K562 (cell line): ENCODE data around the gene RXRA. TPM values are rescaled to one million over a fixed set of nuclear protein-coding genes. Genes with fewer than 3 reads are reported as not detected.

Experiments used
- ATAC-seq: fragments of 200-7000 bp; cut with Tn5 transposase; 3 replicates; pipeline ENCODE4 v1.9.1; 2020; ENCODE audit warnings: moderate library complexity
- BruUV-seq: library from RNA; stranded (reverse); fragments of 400-500 nt; replicated peaks from 2 replicates; lab custom pipeline; 2021; lab: Mats Ljungman, UMichigan
- CTCF ChIA-PET: fragments of 300-600 bp; formaldehyde crosslinking; extraction: SDS; loops from one replicate; lab custom pipeline; 2021; ENCODE audit warnings: low intra/inter-chr PET ratio; lab: Yijun Ruan, JAX
- POLR2A ChIA-PET: fragments of 300-600, 350-650 bp; sonication (Branson Sonifier 250); formaldehyde crosslinking; extraction: SDS; loops from one replicate; lab custom pipeline; 2021; ENCODE audit warnings: antibody characterized with exemption, inconsistent platforms; lab: Yijun Ruan, JAX
- DNase-seq, 4 experiments: peaks; one replicate each; pipeline versions ENCODE4 v3.0.0 to v3.0.0-alpha.2; 2011 to 2018; ENCODE audit warnings: low spot score in 3 of 4, mixed read lengths in 3 of 4; ENCODE audit errors: extremely low read depth in 1 of 4
- FAIRE-seq: peaks from 2 replicates; lab custom pipeline; 2011; peaks lifted over from hg19 to GRCh38; lab: Jason Lieb, UNC
- H2AFZ ChIP-seq: 2 replicates; pipeline ENCODE4 v1.6.0; 2011; ENCODE audit warnings: low read depth, low read length, control low read depth, inconsistent platforms
- H3K27ac ChIP-seq: fragments of 200-600 bp; 3 replicates; pipeline ENCODE4 v1.8.0; 2011; ENCODE audit warnings: low read depth, mild to moderate bottlenecking, control low read depth, inconsistent platforms, low read length, moderate library complexity, mixed read lengths; ENCODE audit errors: extremely low read depth
- H3K27me3 ChIP-seq, 2 experiments: fragments of 300-600 bp in 1 of 2; 2 replicates in 1 of 2; 3 replicates in 1 of 2; pipeline versions ENCODE4 v1.6.0 to v1.8.0; 2011; ENCODE audit warnings: inconsistent platforms in 2 of 2, low read length in 2 of 2, mild to moderate bottlenecking in 1 of 2, mixed read lengths in 1 of 2, moderate library complexity in 1 of 2; ENCODE audit not compliant: control insufficient read depth in 2 of 2, insufficient read depth in 2 of 2
- H3K36me3 ChIP-seq: fragments of 300-600 bp; 3 replicates; pipeline ENCODE4 v1.8.0; 2011; ENCODE audit warnings: mild to moderate bottlenecking, low read length, inconsistent platforms; ENCODE audit not compliant: control insufficient read depth, insufficient read depth
- H3K4me1 ChIP-seq, 2 experiments: fragments of 200-600 bp in 1 of 2; replicated peaks in 1 of 2; 2 replicates in 1 of 2; 3 replicates in 1 of 2; pipeline versions ENCODE4 v1.5.1 to v1.8.0; 2011; ENCODE audit warnings: inconsistent platforms in 2 of 2, low read length in 2 of 2, mild to moderate bottlenecking in 1 of 2, mixed read lengths in 1 of 2, moderate library complexity in 1 of 2; ENCODE audit not compliant: control insufficient read depth in 2 of 2, insufficient read depth in 2 of 2
- H3K4me2 ChIP-seq: 2 replicates; pipeline ENCODE4 v1.6.1; 2011; ENCODE audit warnings: low read length, control low read depth, inconsistent platforms, mixed read lengths; ENCODE audit not compliant: insufficient read depth
- H3K4me3 ChIP-seq: fragments of 200-600 bp; sonication (generic), shearing (Covaris generic); 2 replicates; pipeline ENCODE4 v1.5.1; 2016; ENCODE audit warnings: control low read depth, inconsistent platforms
- H3K79me2 ChIP-seq: fragments of 200-600 bp; 3 replicates; pipeline ENCODE4 v1.8.0; 2011; ENCODE audit warnings: low read length, inconsistent platforms; ENCODE audit not compliant: control insufficient read depth, insufficient read depth
- H3K9ac ChIP-seq, 2 experiments: 2 replicates each; pipeline versions ENCODE4 v1.6.0 to v1.6.1; 2011; ENCODE audit warnings: low read depth in 2 of 2, low read length in 2 of 2, control low read depth in 1 of 2, inconsistent platforms in 1 of 2, mild to moderate bottlenecking in 1 of 2, mixed read lengths in 1 of 2; ENCODE audit not compliant: insufficient read depth in 1 of 2
- H3K9me1 ChIP-seq: one replicate; pipeline ENCODE4 v1.6.0; 2011; ENCODE audit warnings: inconsistent platforms, mild to moderate bottlenecking, low read length, moderate library complexity; ENCODE audit not compliant: control insufficient read depth, insufficient read depth
- H3K9me3 ChIP-seq: replicated peaks from 2 replicates; pipeline ENCODE4 v1.5.1; 2011; ENCODE audit warnings: low read depth, low read length, inconsistent platforms; ENCODE audit not compliant: control insufficient read depth, insufficient read depth
- H4K20me1 ChIP-seq: replicated peaks from 2 replicates; pipeline ENCODE4 v1.6.1; 2011; ENCODE audit warnings: low read length, inconsistent platforms, mixed read lengths; ENCODE audit not compliant: control insufficient read depth, insufficient read depth
- ARID1B ChIP-seq: fragments of 450-650 bp; IDR thresholded peaks from 2 replicates; pipeline ENCODE4 v1.6.1; 2016; ENCODE audit warnings: antibody characterized with exemption, mild to moderate bottlenecking, inconsistent platforms
- CBFA2T2 ChIP-seq: fragments of 450-650 bp; conservative IDR thresholded peaks from 2 replicates; pipeline ENCODE4 v1.6.1; 2017; ENCODE audit warnings: mild to moderate bottlenecking
- HMG20A ChIP-seq: fragments of 450-650 bp; formaldehyde crosslinking; conservative IDR thresholded peaks from 2 replicates; pipeline ENCODE4 v1.4.0; 2020; ENCODE audit warnings: mild to moderate bottlenecking, mixed read lengths
- NCOA4 ChIP-seq: fragments of 450-650 bp; IDR thresholded peaks from 2 replicates; pipeline ENCODE4 v1.6.1; 2018; ENCODE audit warnings: mild to moderate bottlenecking; ENCODE audit not compliant: partially characterized antibody
- SIRT6 ChIP-seq: IDR thresholded peaks from one replicate; pipeline ENCODE4 v1.6.1; 2012; ENCODE audit warnings: low read depth, mild to moderate bottlenecking, control low read depth, inconsistent platforms, low read length, moderate library complexity
- ZBTB9 ChIP-seq: fragments of 450-650 bp; formaldehyde crosslinking; IDR thresholded peaks from 2 replicates; pipeline ENCODE4 v1.4.0; 2020; ENCODE audit warnings: mild to moderate bottlenecking, moderate library complexity
- WGBS: fragments of 100-300 bp; shearing (Covaris generic); methylation state at CpG from one replicate; pipeline ENCODE4 v1.1.6; 2016; ENCODE audit warnings: low coverage, mixed read lengths; ENCODE audit not compliant: insufficient coverage; ENCODE audit errors: missing lambda C conversion rate; 5-methylcytosine and 5-hydroxymethylcytosine counted together
- in situ Hi-C: fragments of 300-500 bp; cut with MboI; formaldehyde crosslinking; loops from 4 replicates; pipeline ENCODE4 v1.15.0; 2018; ENCODE audit warnings: inconsistent platforms, mixed read lengths
- intact Hi-C: fragments of 100-400 bp; cut with micrococcal nuclease; formaldehyde crosslinking; loops from 2 replicates; pipeline ENCODE4 v1.14.2; 2022
- polyA plus RNA-seq, 8 experiments: library from polyadenylated mRNA; depleted of rRNA in 4 of 8; stranded (reverse) in 5 of 8; unstranded in 3 of 8; fragments of >200 nt; fragmentation: Nextera tagmentation in 2 of 8; fragmentation: Illumina TruSeq in 1 of 8; extraction: Ambion mirVana in 2 of 8; extraction: Trizol in 1 of 8; gene quantifications; 2 replicates each; pipeline versions ENCODE4 v1.2.1 to v1.2.3, GENCODE V29; 2011 to 2014; ENCODE audit warnings: inconsistent platforms in 1 of 8, missing spikeins in 1 of 8
- total RNA-seq, 7 experiments: library from RNA; depleted of rRNA in 6 of 7; stranded (reverse); fragments of >200 nt in 6 of 7; fragmentation: Illumina TruSeq in 2 of 7; extraction: Trizol in 2 of 7; gene quantifications; 2 replicates each; pipeline versions ENCODE4 v1.2.1 to v1.2.3, GENCODE V29; 2011 to 2021; ENCODE audit warnings: low replicate concordance in 1 of 7
- TF ChIP-seq, protein P1 (sequence below): fragments of 450-650 bp; formaldehyde crosslinking; IDR thresholded peaks from 2 replicates; pipeline ENCODE4 v1.4.0; 2022; ENCODE audit warnings: missing genetic modification characterization
- TF ChIP-seq, protein P2 (sequence below): fragments of 250-450 bp; sonication (Bioruptor Pico); IDR thresholded peaks from 2 replicates; pipeline ENCODE4 v1.8.0; 2021; ENCODE audit warnings: mild to moderate bottlenecking, moderate library complexity

RXRA gene
- total and polyA plus RNA-seq, 9 of the 15 experiments (the other 6 are each of a cell fraction or from before 2014, with no cell fraction given) = 0.35 to 23.6 (median 4.6) TPM

GRCh38 chr9:134443174-134444037 is 117.2 kb downstream of the RXRA start (continued):
- no peak for TF ChIP-seq ZBTB9
- TF ChIP-seq, protein P1, sequence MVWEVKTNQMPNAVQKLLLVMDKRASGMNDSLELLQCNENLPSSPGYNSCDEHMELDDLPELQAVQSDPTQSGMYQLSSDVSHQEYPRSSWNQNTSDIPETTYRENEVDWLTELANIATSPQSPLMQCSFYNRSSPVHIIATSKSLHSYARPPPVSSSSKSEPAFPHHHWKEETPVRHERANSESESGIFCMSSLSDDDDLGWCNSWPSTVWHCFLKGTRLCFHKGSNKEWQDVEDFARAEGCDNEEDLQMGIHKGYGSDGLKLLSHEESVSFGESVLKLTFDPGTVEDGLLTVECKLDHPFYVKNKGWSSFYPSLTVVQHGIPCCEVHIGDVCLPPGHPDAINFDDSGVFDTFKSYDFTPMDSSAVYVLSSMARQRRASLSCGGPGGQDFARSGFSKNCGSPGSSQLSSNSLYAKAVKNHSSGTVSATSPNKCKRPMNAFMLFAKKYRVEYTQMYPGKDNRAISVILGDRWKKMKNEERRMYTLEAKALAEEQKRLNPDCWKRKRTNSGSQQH (CRISPR knock-in tag) = no peak
- TF ChIP-seq HMG20A (CRISPR knock-in tag) = no peak
- no peak for TF ChIP-seq SIRT6
- TF ChIP-seq NCOA4 = no peak
- no peak for TF ChIP-seq ARID1B
- TF ChIP-seq CBFA2T2 = no peak

GRCh38 chr9:134444038-134444315 is 117.7 kb downstream of the RXRA start:
- intact Hi-C loops = no loop called here
- H3K9me3 ChIP-seq = peaks cover 3% of the 10 kb centered on the region; the same call in 1 of the 2 replicates
- FAIRE-seq = no peak
- no peaks in the 10 kb centered on the region for H3K9me1 ChIP-seq
- H3K36me3 ChIP-seq = no peaks in the 10 kb centered on the region
- H3K4me1 ChIP-seq = peaks cover 0 to 32% of the 10 kb centered on the region in 2 experiments; a peak in 1 of 5 replicates
- TF ChIP-seq, protein P2, sequence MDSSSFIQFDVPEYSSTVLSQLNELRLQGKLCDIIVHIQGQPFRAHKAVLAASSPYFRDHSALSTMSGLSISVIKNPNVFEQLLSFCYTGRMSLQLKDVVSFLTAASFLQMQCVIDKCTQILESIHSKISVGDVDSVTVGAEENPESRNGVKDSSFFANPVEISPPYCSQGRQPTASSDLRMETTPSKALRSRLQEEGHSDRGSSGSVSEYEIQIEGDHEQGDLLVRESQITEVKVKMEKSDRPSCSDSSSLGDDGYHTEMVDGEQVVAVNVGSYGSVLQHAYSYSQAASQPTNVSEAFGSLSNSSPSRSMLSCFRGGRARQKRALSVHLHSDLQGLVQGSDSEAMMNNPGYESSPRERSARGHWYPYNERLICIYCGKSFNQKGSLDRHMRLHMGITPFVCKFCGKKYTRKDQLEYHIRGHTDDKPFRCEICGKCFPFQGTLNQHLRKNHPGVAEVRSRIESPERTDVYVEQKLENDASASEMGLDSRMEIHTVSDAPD (CRISPR knock-in tag) = no peak
- no peak overlapping the region for H3K27ac ChIP-seq
- no peak overlapping the region for H3K9ac ChIP-seq
- no peaks in the 10 kb centered on the region for H3K79me2 ChIP-seq
- DNase-seq = no peak
- 31% methylated on average over 2 of the region's 2 CpGs for WGBS
- ATAC-seq = no peak
- in situ Hi-C loops = no loop called here
- no peak overlapping the region for H3K4me3 ChIP-seq
- no peak overlapping the region for H2AFZ ChIP-seq
- H3K4me2 ChIP-seq = no peak overlapping the region
- H3K27me3 ChIP-seq = 0 out of 5 replicates have a peak, but pooled peaks cover 0 to 5% of the 10 kb centered on the region in 2 experiments
- ChIA-PET CTCF (interaction anchor here (3.5 kb wide), 1 partner anchor 274 kb away, joined by 52 read pairs; no protein-coding TSS in a partner anchor), POLR2A (interaction anchor here (0.6 to 0.9 kb wide), 2 partner anchors 9 to 112 kb away, joined by 3 read pairs; no protein-coding TSS in a partner anchor)
- H4K20me1 ChIP-seq = 0 out of 2 replicates have a peak, but pooled peaks cover 4% of the 10 kb centered on the region
- no TSS peak for BruUV-seq
